Measurements from ENCODE around the gene ATPAF2. TPM values are rescaled to one million over a fixed set of nuclear protein-coding genes. Genes with fewer than 3 reads are reported as not detected.

Gene ATPAF2
- total and polyA plus RNA-seq, 2 experiments from 2014 or later: 17.9 to 33.9 TPM

GRCh38 chr17:17978481-17979424 lies 60.2 kb downstream of the ATPAF2 start:
- no peaks in the 10 kb centered on the region for H4K20me1 ChIP-seq (ENCODE audit: insufficient read depth, poor library complexity, severe bottlenecking)
- no peaks in the 10 kb centered on the region for H3K4me1 ChIP-seq (ENCODE audit: insufficient read depth)
- H3K36me3 ChIP-seq (replicated peaks; ENCODE audit: insufficient read depth, low read depth): no peaks in the 10 kb centered on the region
- no peaks in the 10 kb centered on the region for H3K27me3 ChIP-seq
- WGBS (ENCODE audit: low lambda C conversion rate, missing lambda C conversion rate): 87% methylated on average over 14 of the region's 14 CpGs
- H2AFZ ChIP-seq: no peak overlapping the region
- H3K9me3 ChIP-seq (ENCODE audit: low read depth): no peaks in the 10 kb centered on the region
- no peak overlapping the region for H3K4me3 ChIP-seq
- H3K9me2 ChIP-seq (replicated peaks; ENCODE audit: insufficient read depth): no peaks in the 10 kb centered on the region
- H3K79me2 ChIP-seq: no peaks in the 10 kb centered on the region
- TF ChIP-seq CTCF (IDR thresholded peaks at IDR 0.05; ENCODE audit: poor library complexity) (no peak), EZH2phosphoT487 (IDR thresholded peaks at IDR 0.05; ENCODE audit: low read depth, severe bottlenecking, unreplicated experiment) (no peak), EZH2 (IDR thresholded peaks at IDR 0.05; ENCODE audit: borderline replicate concordance) (no peak)
- H3K4me2 ChIP-seq: no peak overlapping the region
- no peak for DNase-seq (ENCODE audit: low spot score)
- no peak overlapping the region for H3K27ac ChIP-seq

- Histone ChIP-seq H2AFZ (no peak overlapping the region), H4K20me1 (ENCODE audit: insufficient read depth, poor library complexity, severe bottlenecking) (no peaks in the 10 kb centered on the region), H3K4me1 (ENCODE audit: insufficient read depth) (peaks cover 4% of the 10 kb centered on the region), H3K27ac (no peak overlapping the region), H3K4me3 (no peak overlapping the region), H3K27me3 (no peaks in the 10 kb centered on the region), H3K9me2 (replicated peaks; ENCODE audit: insufficient read depth) (no peaks in the 10 kb centered on the region), H3K36me3 (replicated peaks; ENCODE audit: insufficient read depth, low read depth) (no peaks in the 10 kb centered on the region), H3K79me2 (no peaks in the 10 kb centered on the region), H3K4me2 (no peak overlapping the region), H3K9me3 (ENCODE audit: low read depth) (no peaks in the 10 kb centered on the region)
- DNase-seq (ENCODE audit: low spot score): no peak
- whole genome bisulfite sequencing (ENCODE audit: low lambda C conversion rate, missing lambda C conversion rate): 80% methylated on average over 10 of the region's 10 CpGs
- TF ChIP-seq EZH2 (IDR thresholded peaks at IDR 0.05; ENCODE audit: borderline replicate concordance) (no peak), CTCF (IDR thresholded peaks at IDR 0.05; ENCODE audit: poor library complexity) (no peak), EZH2phosphoT487 (IDR thresholded peaks at IDR 0.05; ENCODE audit: low read depth, severe bottlenecking, unreplicated experiment) (no peak)
Measured at GRCh38 chr17:17976931-17977570, 61.9 kb downstream of the ATPAF2 start.

DNA sequence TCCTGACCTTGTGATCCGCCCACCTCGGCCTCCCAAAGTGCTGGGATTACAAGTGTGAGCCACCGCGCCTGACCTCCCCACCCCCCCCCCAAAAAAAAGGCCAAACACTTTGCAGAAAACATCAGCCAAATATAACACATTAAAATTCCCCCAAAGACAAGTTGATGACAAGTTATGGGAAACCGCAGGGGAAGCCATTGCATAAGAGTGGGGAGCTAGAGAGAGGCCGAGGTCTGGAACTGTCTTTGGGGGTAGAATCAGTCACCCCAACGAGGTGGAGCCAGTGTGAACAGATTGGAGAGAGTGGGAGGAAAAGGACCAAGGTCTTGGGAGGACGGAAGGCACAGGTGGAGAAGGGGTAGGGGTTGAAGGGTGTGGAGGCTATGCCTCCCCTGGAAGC lies 63.5 kb downstream of the ATPAF2 start:
- no peak for TF ChIP-seq CTCF (IDR thresholded peaks at IDR 0.05; ENCODE audit: poor library complexity)
- no peak for TF ChIP-seq EZH2phosphoT487 (IDR thresholded peaks at IDR 0.05; ENCODE audit: low read depth, severe bottlenecking, unreplicated experiment)
- no peak for TF ChIP-seq EZH2 (IDR thresholded peaks at IDR 0.05; ENCODE audit: borderline replicate concordance)
- Histone ChIP-seq H2AFZ (no peak overlapping the region), H3K27me3 (no peaks in the 10 kb centered on the region), H3K9me2 (replicated peaks; ENCODE audit: insufficient read depth) (no peaks in the 10 kb centered on the region), H3K36me3 (replicated peaks; ENCODE audit: insufficient read depth, low read depth) (no peaks in the 10 kb centered on the region), H4K20me1 (ENCODE audit: insufficient read depth, poor library complexity, severe bottlenecking) (no peaks in the 10 kb centered on the region), H3K79me2 (peaks cover 16% of the 10 kb centered on the region), H3K9me3 (ENCODE audit: low read depth) (no peaks in the 10 kb centered on the region), H3K27ac (no peak overlapping the region), H3K4me1 (ENCODE audit: insufficient read depth) (peaks cover 12% of the 10 kb centered on the region), H3K4me3 (no peak overlapping the region), H3K4me2 (no peak overlapping the region)
- DNase-seq (ENCODE audit: low spot score): no peak
- 80% methylated on average over 6 of the region's 8 CpGs for WGBS (ENCODE audit: low lambda C conversion rate, missing lambda C conversion rate)
